ENCODE data around the gene GNAI2. TPM values are rescaled to one million over a fixed set of nuclear protein-coding genes. Genes with fewer than 3 reads are reported as not detected.
"Not testable (repeated sequence)": the region's sequence is repeated elsewhere in the genome, so short reads cannot be mapped to it uniquely, and the experiment has no call there.

The GNAI2 gene
- total and polyA plus RNA-seq, 8 donors, result 26.9 to 104 (median 51.9) TPM

DNA sequence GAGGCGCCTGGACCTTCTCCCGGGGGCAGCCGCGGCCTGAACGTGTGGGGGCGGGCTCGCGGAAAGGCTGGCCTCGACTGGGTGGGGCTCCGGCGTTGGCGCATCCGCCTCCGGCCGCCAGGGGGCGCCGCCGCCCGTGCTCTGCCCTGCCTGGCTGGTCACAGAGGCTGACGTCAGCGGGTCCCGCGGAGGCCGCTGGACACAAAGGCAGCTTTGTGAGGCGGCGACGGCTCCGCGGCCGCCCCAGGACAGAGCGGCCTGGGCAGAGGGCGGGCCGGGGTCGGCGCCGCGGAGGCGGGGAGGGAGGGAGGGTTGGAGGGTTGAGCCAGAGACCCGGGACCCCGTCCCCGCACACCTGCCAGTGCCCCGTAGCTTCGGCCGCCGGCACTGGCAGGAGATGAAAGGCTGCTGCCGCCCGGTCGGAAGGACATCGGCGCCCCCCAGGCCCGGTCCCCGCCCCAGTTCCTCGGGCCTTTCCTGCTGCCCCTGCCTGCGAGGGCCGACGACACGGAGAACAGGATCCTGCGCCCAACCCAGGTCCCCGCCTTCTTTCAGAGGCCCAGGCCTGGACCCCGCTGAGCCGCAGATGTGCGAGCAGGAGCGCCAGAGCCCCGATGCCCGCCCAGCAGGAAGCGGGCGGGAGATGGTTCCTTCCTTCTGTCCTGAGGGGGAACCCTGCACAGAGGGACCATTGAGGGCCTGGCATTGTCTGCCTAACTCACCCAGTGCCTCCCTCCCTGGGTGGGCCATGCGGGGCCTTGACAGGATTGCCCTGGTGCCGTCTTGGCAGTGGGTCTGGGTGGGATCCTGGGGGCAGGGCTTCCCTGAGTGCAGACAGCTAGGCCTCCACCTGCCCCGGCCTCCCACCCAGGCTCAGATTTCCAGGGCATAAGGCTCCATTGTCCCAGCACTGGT is 24.3 kb downstream of the GNAI2 start:
- Histone ChIP-seq H3K27me3 (no peaks in the 10 kb centered on the region), H3K27ac (peak overlapping the region; percentile 94 to 98 (median 96)), H3K36me3 (peaks cover 8 to 21% (median 9%) of the 10 kb centered on the region in 3 donors), H3K9me3 (no peaks in the 10 kb centered on the region), H3K4me1 (peaks cover 0 to 26% (median 6%) of the 10 kb centered on the region in 3 donors), H3K4me3 (peak overlapping the region; percentile 32 to 54 (median 48))
- peak; percentile 98 to 99 (median 98) for TF ChIP-seq CTCF (IDR thresholded peaks at IDR 0.05)
- ATAC-seq (peak; percentile 87 to 93 (median 91)), FAIRE-seq (no peak), DNase-seq (peak; percentile 90 to 98 (median 96))
- intact Hi-C loops (cut with DNase I), result no loop called here
- WGBS, 2 donors, result 1% methylated on average over 61 to 70 of the region's 70 CpGs

DNA sequence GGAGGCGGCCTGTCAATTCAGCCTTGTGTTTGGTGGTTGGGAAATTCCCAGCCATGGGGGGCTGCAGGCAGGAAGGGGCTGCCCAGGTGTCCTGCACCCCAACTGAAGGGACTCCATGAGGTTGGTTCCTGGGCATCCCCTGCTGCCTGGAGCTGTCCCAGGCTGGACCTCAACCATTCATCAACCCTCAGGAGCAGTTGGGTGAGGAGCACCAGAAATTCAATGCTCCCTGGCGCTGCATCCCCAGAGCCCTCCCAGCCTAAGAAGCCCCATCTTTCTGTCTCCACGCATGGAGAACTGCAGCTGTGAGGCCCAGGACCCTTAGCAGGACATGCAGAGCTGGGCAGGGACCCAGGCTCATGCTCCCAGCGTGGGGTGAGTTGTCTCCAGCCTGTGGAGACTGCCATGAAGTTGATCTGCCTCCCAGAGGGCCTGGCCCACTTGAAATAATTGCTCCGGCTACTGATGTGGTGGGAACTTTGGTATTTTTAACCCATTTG is 25.0 kb downstream of the GNAI2 start:
- DNase-seq (peak in 1 of 6 donors; percentile 55), FAIRE-seq (no peak), ATAC-seq (no peak)
- peak overlapping the region in 2 of 4 donors; percentile 53 to 54 for H3K4me3 ChIP-seq
- WGBS, 2 donors, result 67 to 78% methylated on average over 5 of the region's 5 CpGs
- peak overlapping the region; percentile 94 to 98 (median 96) for H3K27ac ChIP-seq
- no peak for TF ChIP-seq CTCF (IDR thresholded peaks at IDR 0.05)
- H3K27me3 ChIP-seq, result no peaks in the 10 kb centered on the region
- peaks cover 2 to 30% (median 6%) of the 10 kb centered on the region in 3 donors for H3K4me1 ChIP-seq
- H3K9me3 ChIP-seq, result no peaks in the 10 kb centered on the region
- intact Hi-C loops (cut with DNase I), result no loop called here
- peaks cover 7 to 21% (median 8%) of the 10 kb centered on the region in 3 donors for H3K36me3 ChIP-seq

DNA sequence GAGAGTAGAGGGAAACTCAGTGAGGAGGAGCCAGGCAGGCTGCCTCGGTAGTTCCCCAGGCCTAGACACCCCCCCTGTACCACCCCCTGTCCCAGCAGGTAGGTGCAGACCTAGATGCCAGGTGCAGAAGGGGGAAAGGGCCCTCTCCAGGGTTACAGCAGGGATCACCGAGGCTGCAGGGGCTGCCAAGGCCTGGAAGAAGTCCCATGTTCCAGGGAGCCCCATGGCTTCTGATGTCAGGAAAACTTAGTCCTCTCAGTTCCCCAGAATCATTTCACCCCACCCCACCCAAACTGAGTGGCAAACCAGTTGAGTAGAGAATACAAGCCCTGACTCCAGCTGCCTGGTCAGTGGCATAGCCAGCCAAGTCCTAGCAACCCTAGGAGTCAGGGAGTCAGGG is 25.5 kb downstream of the GNAI2 start:
- Histone ChIP-seq H3K27me3 (no peaks in the 10 kb centered on the region), H3K27ac (peak overlapping the region in 3 of 4 donors; percentile 94 to 98 (median 97)), H3K9me3 (no peaks in the 10 kb centered on the region), H3K4me3 (no peak overlapping the region), H3K4me1 (peaks cover 5 to 35% (median 6%) of the 10 kb centered on the region in 3 donors), H3K36me3 (peaks cover 7 to 16% (median 7%) of the 10 kb centered on the region in 3 donors)
- no peak for DNase-seq
- 40 to 54% methylated on average over 2 of the region's 2 CpGs for WGBS, 2 donors
- no peak for TF ChIP-seq CTCF (IDR thresholded peaks at IDR 0.05)
- no peak for FAIRE-seq
- no peak for ATAC-seq
- intact Hi-C loops (cut with DNase I), result no loop called here

- ATAC-seq; intact Hi-C loops (cut with DNase I); H3K27ac ChIP-seq; H3K36me3 ChIP-seq; H3K9me3 ChIP-seq; H3K4me3 ChIP-seq; H3K27me3 ChIP-seq; DNase-seq; FAIRE-seq: not testable (repeated sequence)
- H3K4me1 ChIP-seq, result peaks cover 9 to 40% (median 10%) of the 10 kb centered on the region in 3 donors
- WGBS, 2 donors, result 96 to 100% methylated on average over 4 of the region's 4 CpGs
Measured at GRCh38 chr3:50262200-50262599, 26.2 kb downstream of the GNAI2 start.

- no peak overlapping the region for H3K4me3 ChIP-seq
- no peak for TF ChIP-seq CTCF (IDR thresholded peaks at IDR 0.05)
Measured at GRCh38 chr3:50262778-50263177, 26.8 kb downstream of the GNAI2 start.

More at GRCh38 chr3:50262778-50263177, 26.8 kb downstream of the GNAI2 start:
- WGBS, 2 donors, result 83% methylated on average over 7 of the region's 7 CpGs
- no peak for FAIRE-seq
- DNase-seq, result no peak
- intact Hi-C loops (cut with DNase I), result no loop called here
- no peak for ATAC-seq
- no peaks in the 10 kb centered on the region for H3K9me3 ChIP-seq
- H3K4me1 ChIP-seq, result peaks cover 12 to 44% (median 14%) of the 10 kb centered on the region in 3 donors
- no peaks in the 10 kb centered on the region for H3K27me3 ChIP-seq
- H3K36me3 ChIP-seq, result peaks cover 0 to 4% (median under 1%) of the 10 kb centered on the region in 3 donors
- no peak overlapping the region for H3K27ac ChIP-seq

Measured in pancreas (tissue), 10 donors.